ENCODE results near the gene NTSR1. TPM values are rescaled to one million over a fixed set of nuclear protein-coding genes. Genes with fewer than 3 reads are reported as not detected.

NTSR1 gene
- total and polyA plus RNA-seq, 2 of the 8 experiments (the other 6 are each of a cell fraction or from before 2014, with no cell fraction given) = 0.53 to 0.89 TPM

- no peak overlapping the region for H3K4me2 ChIP-seq (ENCODE audit: insufficient read depth in 1 of 2, low read depth in 2 of 2, low read length in 2 of 2)
- TF ChIP-seq TAF1 (IDR thresholded peaks at IDR 0.05; ENCODE audit: low read depth, low read length) (no peak), EZH2 (IDR thresholded peaks at IDR 0.05; ENCODE audit: low read depth, low read length, severe bottlenecking) (no peak), BACH1 (IDR thresholded peaks at IDR 0.05; ENCODE audit: low read length) (no peak), BRCA1 (IDR thresholded peaks at IDR 0.05; ENCODE audit: low read depth, low read length) (no peak), ATF2 (IDR thresholded peaks at IDR 0.05; ENCODE audit: low read length) (no peak), SP2 (IDR thresholded peaks at IDR 0.05; ENCODE audit: low read length) (no peak), RAD21 (IDR thresholded peaks at IDR 0.05 in 1 of 2, conservative IDR thresholded peaks at IDR 0.05 in 1 of 2; ENCODE audit: low read depth in 2 of 2, low read length in 2 of 2) (no peak), E2F6 (IDR thresholded peaks at IDR 0.05) (no peak), GTF2F1 (IDR thresholded peaks at IDR 0.05; ENCODE audit: borderline replicate concordance, low read depth, low read length) (no peak), CREB1 (IDR thresholded peaks at IDR 0.05) (no peak), SP4 (IDR thresholded peaks at IDR 0.05; ENCODE audit: low read length) (no peak), MAFK (IDR thresholded peaks at IDR 0.05; ENCODE audit: low read depth, low read length) (no peak), CBX8 (IDR thresholded peaks at IDR 0.05; ENCODE audit: borderline replicate concordance, low read depth, low read length) (no peak)
Measured at GRCh38 chr20:62766716-62767115, 58.1 kb downstream of the NTSR1 start.

More at GRCh38 chr20:62766716-62767115, 58.1 kb downstream of the NTSR1 start:
- peaks cover 0 to 6% of the 10 kb centered on the region in 2 experiments for H4K20me1 ChIP-seq (replicated peaks in 1 of 2; ENCODE audit: control insufficient read depth in 1 of 2, insufficient read depth in 2 of 2, low read length in 2 of 2)
- no peak overlapping the region for H2BK12ac ChIP-seq (ENCODE audit: low read depth, low read length)
- H3K4ac ChIP-seq (replicated peaks; ENCODE audit: insufficient read length, low read depth, low read length) = no peak overlapping the region
- no peak overlapping the region; the same call in 1 of the 2 replicates for H4K8ac ChIP-seq (ENCODE audit: extremely low read depth, insufficient read depth, low read length)
- 78% methylated on average over 16 of the region's 16 CpGs; no CpG with 5 or more reads in 1 of the 2 experiments for WGBS, 2 experiments (ENCODE audit: extremely low coverage in 1 of 2, insufficient coverage in 1 of 2, insufficient read length in 1 of 2, insufficient replicate concordance in 2 of 2, low coverage in 1 of 2, low lambda C conversion rate in 2 of 2, missing lambda C conversion rate in 1 of 2)
- FAIRE-seq (no peak), DNase-seq (ENCODE audit: low read depth in 1 of 2, low spot score in 2 of 2) (no peak)
- no peaks in the 10 kb centered on the region for H3K9me3 ChIP-seq (ENCODE audit: insufficient read depth in 2 of 2, low read depth in 1 of 2, low read length in 1 of 2)
- H4K5ac ChIP-seq (ENCODE audit: insufficient read length, low read depth, low read length) = no peak overlapping the region
- H3K4me1 ChIP-seq (replicated peaks in 1 of 4; ENCODE audit: control insufficient read depth in 3 of 4, insufficient read depth in 4 of 4, low read length in 3 of 4) = peaks cover 0 to 9% (median 0%) of the 10 kb centered on the region in 4 experiments; a peak in 3 of 7 replicates
- no peak overlapping the region for H3K4me3 ChIP-seq (ENCODE audit: extremely low read depth in 1 of 4, insufficient read depth in 2 of 4, low read depth in 3 of 4, low read length in 4 of 4)
- H2BK5ac ChIP-seq (ENCODE audit: low read depth, low read length) = no peak overlapping the region
- CTCF ChIA-PET (ENCODE audit: partially characterized antibody) = interaction anchor here (2.5 kb wide), 1 partner anchor 25 kb away, joined by 8 read pairs; no protein-coding TSS in a partner anchor
- no peaks in the 10 kb centered on the region for H3K23me2 ChIP-seq (ENCODE audit: low read depth, low read length)
- H2AFZ ChIP-seq (ENCODE audit: low read length) = no peak overlapping the region
- H3K14ac ChIP-seq (ENCODE audit: insufficient read length) = no peak overlapping the region
- H3K9ac ChIP-seq (replicated peaks in 1 of 4; ENCODE audit: extremely low read depth in 1 of 4, low read depth in 3 of 4, low read length in 3 of 4) = no peak overlapping the region
- H3K79me1 ChIP-seq (ENCODE audit: low read depth, low read length) = peaks cover 4% of the 10 kb centered on the region; the same call in 1 of the 2 replicates
- H4K91ac ChIP-seq (replicated peaks; ENCODE audit: insufficient read length, low read length) = no peak overlapping the region
- no peak overlapping the region for H2BK20ac ChIP-seq (ENCODE audit: low read length)
- no peaks in the 10 kb centered on the region for H3K36me3 ChIP-seq (ENCODE audit: control insufficient read depth in 2 of 4, insufficient read depth in 4 of 4, low read length in 3 of 4)
- H2BK15ac ChIP-seq (ENCODE audit: low read length) = no peak overlapping the region
- H3K27ac ChIP-seq (ENCODE audit: low read depth, low read length) = no peak overlapping the region
- no peak overlapping the region for H3K18ac ChIP-seq (ENCODE audit: extremely low read depth, low read length)
- no peak overlapping the region for H2BK120ac ChIP-seq (replicated peaks; ENCODE audit: low read depth, low read length)
- POLR2A ChIA-PET (ENCODE audit: partially characterized antibody) = no interaction called here
- H3K56ac ChIP-seq (replicated peaks; ENCODE audit: insufficient read length, low read depth, low read length) = no peak overlapping the region
- no peak overlapping the region for H3K23ac ChIP-seq (ENCODE audit: insufficient read length)
- H3K27me3 ChIP-seq (replicated peaks in 1 of 4; ENCODE audit: control insufficient read depth in 3 of 4, extremely low read depth in 1 of 4, insufficient read depth in 3 of 4, low read length in 3 of 4) = no peaks in the 10 kb centered on the region; a peak in 1 of 7 replicates
- no peaks in the 10 kb centered on the region for H3K79me2 ChIP-seq (ENCODE audit: control insufficient read depth in 1 of 2, insufficient read depth in 2 of 2, low read length in 2 of 2)
- H2AK5ac ChIP-seq (ENCODE audit: low read depth, low read length) = no peak overlapping the region
